ENCODE results near the gene FRS2. TPM values are rescaled to one million over a fixed set of nuclear protein-coding genes. Genes with fewer than 3 reads are reported as not detected.

The FRS2 gene
- total RNA-seq, 2 experiments from 2014 or later: 21.7 to 24.9 TPM

GRCh38 chr12:69550569-69551350 is 80.6 kb downstream of the FRS2 start:
- Histone ChIP-seq H3K27me3 (ENCODE audit: control insufficient read depth in 1 of 2, insufficient read depth in 2 of 2, low read length in 2 of 2) (no peaks in the 10 kb centered on the region), H3K36me3 (ENCODE audit: insufficient read depth, low read length) (peaks cover 3% of the 10 kb centered on the region), H3K9me3 (ENCODE audit: control insufficient read depth in 1 of 2, insufficient read depth in 1 of 2, low read length in 2 of 2) (no peaks in the 10 kb centered on the region), H3K4me1 (ENCODE audit: insufficient read depth, low read length) (no peaks in the 10 kb centered on the region), H3K4me3 (ENCODE audit: low read length) (no peak overlapping the region), H3K27ac (ENCODE audit: low read depth in 1 of 2, low read length in 2 of 2) (no peak overlapping the region)
- intact Hi-C loops (cut with DNase I, micrococcal nuclease): no loop called here
- ATAC-seq (ENCODE audit: poor library complexity) (no peak), DNase-seq (no peak)
- ChIA-PET CTCF (no interaction called here), POLR2A (no interaction called here)
- no peak overlapping the region for H3K27ac Mint-ChIP-seq
- H3K4me3 Mint-ChIP-seq: no peak overlapping the region
- peaks cover 2% of the 10 kb centered on the region for H3K36me3 Mint-ChIP-seq (ENCODE audit: low read depth)
- H3K9me3 Mint-ChIP-seq: no peaks in the 10 kb centered on the region
- H3K27me3 Mint-ChIP-seq: no peaks in the 10 kb centered on the region
- H3K4me1 Mint-ChIP-seq (ENCODE audit: low read depth): no peaks in the 10 kb centered on the region
- no peak for TF ChIP-seq CTCF (IDR thresholded peaks at IDR 0.05)

GRCh38 chr12:69553628-69554248 is 83.5 kb downstream of the FRS2 start:
- Histone ChIP-seq H3K27me3 (ENCODE audit: control insufficient read depth in 1 of 2, insufficient read depth in 2 of 2, low read length in 2 of 2) (no peaks in the 10 kb centered on the region), H3K4me3 (ENCODE audit: low read length) (no peak overlapping the region), H3K9me3 (ENCODE audit: control insufficient read depth in 1 of 2, insufficient read depth in 1 of 2, low read length in 2 of 2) (no peaks in the 10 kb centered on the region), H3K4me1 (ENCODE audit: insufficient read depth, low read length) (no peaks in the 10 kb centered on the region), H3K27ac (ENCODE audit: low read depth in 1 of 2, low read length in 2 of 2) (no peak overlapping the region), H3K36me3 (ENCODE audit: insufficient read depth, low read length) (peaks cover 3% of the 10 kb centered on the region)
- POLR2A ChIA-PET: no interaction called here
- CTCF ChIA-PET: interaction anchor here (3.5 kb wide), 1 partner anchor 17 kb away, joined by 13 read pairs; no protein-coding TSS in a partner anchor
- no peaks in the 10 kb centered on the region for H3K27me3 Mint-ChIP-seq
- no peak for DNase-seq
- no peaks in the 10 kb centered on the region for H3K4me1 Mint-ChIP-seq (ENCODE audit: low read depth)
- H3K4me3 Mint-ChIP-seq: no peak overlapping the region
- TF ChIP-seq CTCF (IDR thresholded peaks at IDR 0.05): no peak
- no peak for ATAC-seq (ENCODE audit: poor library complexity)
- H3K27ac Mint-ChIP-seq: no peak overlapping the region
- no peaks in the 10 kb centered on the region for H3K36me3 Mint-ChIP-seq (ENCODE audit: low read depth)
- intact Hi-C loops (cut with DNase I, micrococcal nuclease): no loop called here
- no peaks in the 10 kb centered on the region for H3K9me3 Mint-ChIP-seq

GRCh38 chr12:69555461-69555860 is 85.3 kb downstream of the FRS2 start:
- Histone ChIP-seq H3K36me3 (ENCODE audit: insufficient read depth, low read length) (peaks cover 3% of the 10 kb centered on the region), H3K27ac (ENCODE audit: low read depth in 1 of 2, low read length in 2 of 2) (no peak overlapping the region), H3K27me3 (ENCODE audit: control insufficient read depth in 1 of 2, insufficient read depth in 2 of 2, low read length in 2 of 2) (no peaks in the 10 kb centered on the region), H3K9me3 (ENCODE audit: control insufficient read depth in 1 of 2, insufficient read depth in 1 of 2, low read length in 2 of 2) (no peaks in the 10 kb centered on the region), H3K4me1 (ENCODE audit: insufficient read depth, low read length) (no peaks in the 10 kb centered on the region), H3K4me3 (ENCODE audit: low read length) (no peak overlapping the region)
- H3K4me3 Mint-ChIP-seq: no peak overlapping the region
- TF ChIP-seq CTCF (IDR thresholded peaks at IDR 0.05): no peak
- no peaks in the 10 kb centered on the region for H3K9me3 Mint-ChIP-seq
- DNase-seq (no peak), ATAC-seq (ENCODE audit: poor library complexity) (no peak)
- no peaks in the 10 kb centered on the region for H3K27me3 Mint-ChIP-seq
- H3K4me1 Mint-ChIP-seq (ENCODE audit: low read depth): no peaks in the 10 kb centered on the region
- intact Hi-C loops (cut with DNase I, micrococcal nuclease): no loop called here
- no peak overlapping the region for H3K27ac Mint-ChIP-seq
- POLR2A ChIA-PET: no interaction called here
- no peaks in the 10 kb centered on the region for H3K36me3 Mint-ChIP-seq (ENCODE audit: low read depth)
- CTCF ChIA-PET: interaction anchor here (3.5 kb wide), 1 partner anchor 15 kb away, joined by 13 read pairs; no protein-coding TSS in a partner anchor

Data from CD4-positive, alpha-beta T cell (primary cell).